Keratinocyte (primary cell): ENCODE measurements around the gene SEMA7A.
"Not testable (repeated sequence)": the region's sequence is repeated elsewhere in the genome, so short reads cannot be mapped to it uniquely, and the experiment has no call there.

Source experiments
- EZH2 ChIP-seq: IDR thresholded peaks from one replicate; pipeline ENCODE4 v1.6.1; 2012; ENCODE audit warnings: inconsistent platforms, mild to moderate bottlenecking, low read length, moderate library complexity
- TF ChIP-seq, protein P1 (sequence below), 3 experiments: IDR thresholded peaks in 1 of 3; conservative IDR thresholded peaks in 1 of 3; optimal IDR thresholded peaks in 1 of 3; 2 replicates in 2 of 3; 3 replicates in 1 of 3; pipeline versions ENCODE3 to v1.5.1; 2011; ENCODE audit warnings: low read length in 3 of 3, mild to moderate bottlenecking in 3 of 3, moderate library complexity in 2 of 3, control low read depth in 1 of 3, inconsistent platforms in 1 of 3; ENCODE audit not compliant: insufficient read depth in 2 of 3; ENCODE audit errors: extremely low read depth in 1 of 3

DNA sequence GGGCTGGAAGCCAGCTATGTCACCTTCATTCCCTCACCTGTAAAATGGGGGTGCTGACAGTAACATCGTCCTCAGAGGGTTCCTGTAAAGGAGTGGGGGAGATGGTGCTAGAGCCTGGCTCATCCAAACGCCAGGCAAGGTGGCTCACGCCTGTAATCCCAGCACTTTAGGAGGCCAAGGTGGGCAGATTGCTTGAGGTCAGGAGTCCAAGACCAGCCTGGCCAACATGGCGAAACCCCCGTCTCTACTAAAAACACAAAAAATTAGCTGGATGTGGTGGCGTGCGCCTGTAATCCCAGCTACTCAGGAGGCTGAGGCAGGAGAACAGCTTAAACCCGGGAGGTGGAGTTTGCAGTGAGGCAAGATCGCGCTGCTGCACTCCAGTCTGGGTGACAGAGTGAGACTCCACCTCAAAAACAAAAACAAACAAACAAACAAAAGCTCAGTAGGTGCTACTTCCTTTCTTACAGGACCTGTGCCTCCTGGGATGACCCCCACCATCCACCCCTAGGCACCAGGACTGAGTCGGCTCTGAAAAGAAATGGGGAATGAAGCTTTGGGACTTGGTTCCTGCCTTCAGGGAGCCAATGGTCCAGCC is 43.6 kb downstream of the SEMA7A start:
- TF ChIP-seq, protein P1, sequence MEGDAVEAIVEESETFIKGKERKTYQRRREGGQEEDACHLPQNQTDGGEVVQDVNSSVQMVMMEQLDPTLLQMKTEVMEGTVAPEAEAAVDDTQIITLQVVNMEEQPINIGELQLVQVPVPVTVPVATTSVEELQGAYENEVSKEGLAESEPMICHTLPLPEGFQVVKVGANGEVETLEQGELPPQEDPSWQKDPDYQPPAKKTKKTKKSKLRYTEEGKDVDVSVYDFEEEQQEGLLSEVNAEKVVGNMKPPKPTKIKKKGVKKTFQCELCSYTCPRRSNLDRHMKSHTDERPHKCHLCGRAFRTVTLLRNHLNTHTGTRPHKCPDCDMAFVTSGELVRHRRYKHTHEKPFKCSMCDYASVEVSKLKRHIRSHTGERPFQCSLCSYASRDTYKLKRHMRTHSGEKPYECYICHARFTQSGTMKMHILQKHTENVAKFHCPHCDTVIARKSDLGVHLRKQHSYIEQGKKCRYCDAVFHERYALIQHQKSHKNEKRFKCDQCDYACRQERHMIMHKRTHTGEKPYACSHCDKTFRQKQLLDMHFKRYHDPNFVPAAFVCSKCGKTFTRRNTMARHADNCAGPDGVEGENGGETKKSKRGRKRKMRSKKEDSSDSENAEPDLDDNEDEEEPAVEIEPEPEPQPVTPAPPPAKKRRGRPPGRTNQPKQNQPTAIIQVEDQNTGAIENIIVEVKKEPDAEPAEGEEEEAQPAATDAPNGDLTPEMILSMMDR (optimal IDR thresholded peaks at IDR 0.05 in 1 of 3, IDR thresholded peaks at IDR 0.05 in 1 of 3, conservative IDR thresholded peaks at IDR 0.05 in 1 of 3; ENCODE audit: extremely low read depth in 1 of 3, insufficient read depth in 2 of 3, low read length in 3 of 3) = not testable (repeated sequence)
- TF ChIP-seq EZH2 = not testable (repeated sequence)
